ENCODE results near the gene AKAP12.

- TF ChIP-seq CTCF (IDR thresholded peaks at IDR 0.05; ENCODE audit: low read depth, low read length) (no peak), POLR2A (IDR thresholded peaks at IDR 0.05; ENCODE audit: extremely low read depth, insufficient read length) (no peak)
Observed at GRCh38 chr6:151300267-151300991, 60.7 kb downstream of the AKAP12 start.
